CD4-positive, alpha-beta T cell treated with Interleukin-6 for 4 hours (primary cell): ENCODE data around the gene STK38.
"Not testable (repeated sequence)": the region's sequence is repeated elsewhere in the genome, so short reads cannot be mapped to it uniquely, and the experiment has no call there.

Source experiments
- DNase-seq: peaks from one replicate; pipeline ENCODE4 v3.0.0-alpha.2; 2020; ENCODE audit warnings: mixed read lengths

STK38 gene

DNA sequence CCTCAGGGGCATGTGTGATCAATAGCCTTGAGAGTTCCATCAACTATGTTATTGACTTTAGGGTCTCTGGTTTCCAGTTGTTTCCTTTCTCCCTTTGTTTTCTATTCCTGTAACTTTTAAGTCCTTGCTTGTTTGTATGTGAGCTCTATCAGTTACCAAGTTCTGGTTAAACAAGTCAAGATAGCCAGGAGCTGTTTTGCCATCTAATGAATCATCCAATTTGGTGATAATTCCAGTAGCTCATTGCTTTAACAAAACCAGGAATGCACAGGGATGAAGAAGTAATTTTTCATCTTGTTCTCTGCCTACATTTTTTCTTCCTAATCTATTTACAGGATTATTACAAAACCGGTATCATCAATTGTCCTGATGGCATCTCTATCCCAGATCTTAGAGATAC, 68.0 kb downstream of the STK38 start:
- no peak for DNase-seq

DNA sequence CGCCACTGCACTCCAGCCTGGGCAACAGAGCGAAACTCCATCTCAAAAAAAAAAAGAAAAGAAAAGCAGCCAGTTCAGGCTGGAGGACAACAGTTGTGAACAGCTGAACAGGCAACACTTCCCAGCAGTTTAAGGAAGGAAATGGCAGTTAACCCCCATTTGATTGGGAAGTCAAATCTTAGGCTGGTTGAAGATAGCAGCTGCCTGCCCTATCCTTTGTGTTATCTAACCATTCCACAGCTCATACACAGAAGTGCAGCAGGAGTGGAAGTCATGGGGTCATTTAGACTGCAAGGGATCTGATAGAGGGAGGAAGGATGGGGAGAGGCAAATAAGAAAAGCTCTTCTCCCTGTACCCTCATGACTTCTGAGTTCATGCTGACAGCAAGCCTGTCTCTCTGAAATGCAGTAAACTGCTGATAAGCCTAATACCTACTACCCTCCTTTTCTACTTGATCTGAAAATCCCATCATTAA, 69.2 kb downstream of the STK38 start:
- no peak for DNase-seq

GRCh38 chr6:36469946-36470345, 77.3 kb downstream of the STK38 start:
- DNase-seq: no peak

DNA sequence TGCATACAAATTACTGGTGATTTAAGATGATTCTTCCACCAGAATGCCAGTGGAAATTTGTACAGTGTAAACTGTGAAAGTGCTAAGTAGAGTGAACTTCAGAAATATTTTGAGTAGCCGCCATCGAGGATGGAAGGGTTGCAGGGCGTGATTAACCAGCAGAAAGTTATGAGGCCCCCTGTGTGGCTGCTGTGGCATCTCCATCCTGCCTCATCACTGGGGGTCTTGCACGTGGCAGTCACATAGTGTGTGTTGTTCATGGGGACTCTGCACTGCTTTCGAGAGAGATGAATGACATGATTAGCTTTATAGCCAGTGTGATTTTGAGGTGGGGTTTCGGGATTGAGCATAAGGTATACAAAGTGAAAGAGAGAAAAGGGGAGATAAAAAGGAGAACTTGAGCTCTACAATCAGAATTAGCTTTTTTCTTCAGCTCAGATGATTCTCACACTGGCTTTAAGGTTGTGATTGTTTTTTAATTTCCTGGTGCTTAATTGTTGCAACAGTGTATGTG, 78.1 kb downstream of the STK38 start:
- no peak for DNase-seq

- DNase-seq: no peak
Observed at GRCh38 chr6:36467625-36468024, 79.7 kb downstream of the STK38 start.

DNA sequence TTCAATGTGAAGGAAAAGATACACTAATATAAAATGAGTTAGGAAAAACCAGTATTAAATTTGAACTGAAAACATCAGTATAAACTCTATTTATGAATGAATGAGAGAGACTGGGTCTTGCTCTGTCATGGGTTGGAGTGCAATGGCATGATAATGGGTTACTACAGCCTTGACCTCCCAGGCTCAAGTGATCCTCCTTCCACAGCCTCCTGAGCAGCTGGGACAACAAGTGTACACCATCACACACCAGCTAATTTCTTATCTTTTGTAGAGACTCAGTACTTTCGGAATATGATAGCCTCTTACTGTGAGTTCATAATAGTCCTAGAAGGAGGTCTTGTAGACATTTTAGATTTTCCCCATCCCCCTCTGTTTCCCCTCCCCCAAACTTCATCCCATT, 83.0 kb downstream of the STK38 start:
- DNase-seq: no peak

DNA sequence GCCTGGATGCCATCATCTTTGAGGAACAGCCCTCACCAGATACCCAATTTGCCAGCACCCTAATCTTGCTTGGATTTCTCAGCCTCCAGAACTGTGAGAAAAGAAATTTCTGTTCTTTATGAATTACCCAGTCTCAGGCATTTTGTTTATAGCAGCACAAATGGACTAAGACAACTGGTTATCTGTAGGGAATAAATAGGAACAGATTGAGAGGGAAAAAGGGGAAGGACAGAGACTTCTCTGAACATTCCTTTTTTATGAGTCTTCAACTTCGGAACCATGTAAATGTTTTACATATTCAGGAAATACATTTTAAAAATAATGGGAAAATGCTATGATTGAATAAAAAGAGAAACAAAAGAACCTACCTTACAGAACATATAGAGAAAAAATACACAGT, 83.6 kb downstream of the STK38 start:
- DNase-seq: no peak

- DNase-seq: no peak
Observed at GRCh38 chr6:36461646-36462045, 85.6 kb downstream of the STK38 start.

- DNase-seq: no peak
Observed at GRCh38 chr6:36460916-36461315, 86.4 kb downstream of the STK38 start.

GRCh38 chr6:36459501-36459900, 87.8 kb downstream of the STK38 start:
- DNase-seq: no peak

DNA sequence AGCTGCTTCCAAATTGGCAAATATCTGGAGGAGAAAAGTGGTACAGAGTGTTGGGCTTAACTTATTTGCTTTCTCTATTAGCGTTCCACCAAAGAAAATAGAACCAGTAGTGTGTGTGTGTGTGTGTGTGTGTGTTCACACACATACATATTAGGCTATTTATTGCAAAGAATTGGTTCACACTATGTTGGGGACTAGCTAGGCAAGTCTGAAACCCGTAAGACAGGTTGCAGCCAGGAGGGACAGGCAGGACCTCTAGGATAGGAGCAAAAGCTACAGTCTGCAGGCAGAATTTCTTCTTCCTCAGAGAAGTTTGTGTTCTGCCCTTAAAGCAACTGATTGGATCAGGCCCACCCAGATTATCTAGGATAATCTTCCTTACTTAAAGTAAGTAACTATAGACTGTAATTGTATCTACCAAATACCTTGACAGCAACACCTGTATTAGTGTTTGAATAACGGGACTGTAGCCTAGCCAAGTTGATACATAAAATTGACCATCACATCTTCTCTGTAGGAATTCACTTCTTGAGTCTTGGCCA, 91.7 kb downstream of the STK38 start:
- no peak for DNase-seq

- DNase-seq: not testable (repeated sequence)
Observed at GRCh38 chr6:36452897-36453296, 94.4 kb downstream of the STK38 start.

DNA sequence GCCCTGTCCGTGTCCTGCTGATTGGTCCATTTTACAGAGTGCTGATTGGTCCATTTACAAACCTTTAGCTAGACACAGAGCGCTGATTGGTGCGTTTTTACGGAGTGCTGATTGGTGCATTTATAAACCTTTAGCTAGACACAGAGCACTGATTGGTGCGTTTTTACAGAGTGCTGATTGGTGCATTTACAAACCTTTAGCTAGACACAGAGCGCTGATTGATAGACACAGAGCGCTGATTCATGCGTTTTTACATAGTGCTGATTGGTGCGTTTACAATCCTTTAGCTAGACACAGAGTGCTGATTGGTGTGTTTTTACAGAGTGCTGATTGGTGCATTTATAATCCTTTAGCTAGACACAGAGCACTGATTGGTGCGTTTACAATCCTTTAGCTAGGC, 98.1 kb downstream of the STK38 start:
- not testable (repeated sequence) for DNase-seq

- DNase-seq: no peak
Observed at GRCh38 chr6:36445621-36446020, 101.7 kb downstream of the STK38 start.

GRCh38 chr6:36444470-36444869, 102.8 kb downstream of the STK38 start:
- no peak for DNase-seq
